Lower lobe of right lung (tissue), 2 donors: ENCODE measurements around the gene CERCAM. TPM values are rescaled to one million over a fixed set of nuclear protein-coding genes. Genes with fewer than 3 reads are reported as not detected.

Experiments used
- ATAC-seq, 2 donors: fragments of 200-7000 bp; cut with Tn5 transposase; one replicate each; pipeline ENCODE4 v1.9.1; 2020 to 2022; ENCODE audit warnings: mild to moderate bottlenecking in 2 of 2, moderate library complexity in 2 of 2
- DNase-seq: peaks from one replicate; pipeline ENCODE4 v3.0.0-alpha.2; 2020
- H3K27ac ChIP-seq: fragments of 200-600 bp; one replicate; pipeline ENCODE4 v1.8.0; 2022
- H3K27me3 ChIP-seq: fragments of 200-600 bp; one replicate; pipeline ENCODE4 v1.8.0; 2022; ENCODE audit warnings: low read depth
- H3K36me3 ChIP-seq: fragments of 200-600 bp; one replicate; pipeline ENCODE4 v1.8.0; 2022; ENCODE audit warnings: mild to moderate bottlenecking
- H3K4me1 ChIP-seq: fragments of 200-600 bp; one replicate; pipeline ENCODE4 v1.8.0; 2022
- H3K4me3 ChIP-seq: fragments of 200-600 bp; one replicate; pipeline ENCODE4 v1.8.0; 2022; ENCODE audit warnings: mild to moderate bottlenecking
- H3K9me3 ChIP-seq: fragments of 200-600 bp; one replicate; pipeline ENCODE4 v1.8.0; 2022
- intact Hi-C: fragments of 100-400 bp; cut with DNase I; formaldehyde crosslinking; loops from one replicate; pipeline ENCODE4 v1.11.0; 2022
- total RNA-seq: library from RNA; stranded (reverse); fragmentation: NEBNext Ultra II Directional; extraction: Animal tissue kit (Norgen Biotek cat#: 25700); gene quantifications from one replicate; pipeline ENCODE4 v1.2.1, GENCODE V29; 2021
- TF ChIP-seq, protein P1 (sequence below): fragments of 200-600 bp; IDR thresholded peaks from one replicate; pipeline ENCODE4 v1.8.0; 2022; ENCODE audit warnings: antibody characterized with exemption, mild to moderate bottlenecking
- donor health status: DM: no; HTN: yes; CAD: no; lungs with severe emphysema.

Gene CERCAM
- total RNA-seq, 1 donor from 2014 or later: 11.2 TPM

DNA sequence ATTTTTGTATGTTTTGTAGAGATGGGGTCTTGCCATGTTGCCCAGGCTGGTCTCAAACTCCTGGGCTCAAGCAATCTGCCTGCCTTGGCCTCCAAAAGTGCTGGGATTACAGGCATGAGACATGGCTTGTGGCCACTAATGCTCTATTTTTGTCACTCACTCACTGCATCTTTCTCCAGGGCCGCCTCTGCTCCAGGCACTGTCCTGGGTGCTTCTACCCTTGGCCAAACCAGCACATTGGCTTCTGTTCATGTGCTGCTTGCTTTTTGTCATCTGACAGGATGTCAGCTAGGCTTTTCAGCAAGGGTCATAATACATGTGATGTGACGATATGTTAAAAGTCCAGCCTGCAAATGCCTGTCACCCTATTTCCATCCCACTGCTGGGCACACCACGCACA is 38.4 kb downstream of the CERCAM start:
- Histone ChIP-seq H3K36me3 (peaks cover 51% of the 10 kb centered on the region), H3K4me3 (no peak overlapping the region), H3K27ac (no peak overlapping the region), H3K27me3 (no peaks in the 10 kb centered on the region), H3K9me3 (no peaks in the 10 kb centered on the region), H3K4me1 (peaks cover 8% of the 10 kb centered on the region)
- DNase-seq: no peak
- intact Hi-C loops: no loop called here
- TF ChIP-seq, protein P1, sequence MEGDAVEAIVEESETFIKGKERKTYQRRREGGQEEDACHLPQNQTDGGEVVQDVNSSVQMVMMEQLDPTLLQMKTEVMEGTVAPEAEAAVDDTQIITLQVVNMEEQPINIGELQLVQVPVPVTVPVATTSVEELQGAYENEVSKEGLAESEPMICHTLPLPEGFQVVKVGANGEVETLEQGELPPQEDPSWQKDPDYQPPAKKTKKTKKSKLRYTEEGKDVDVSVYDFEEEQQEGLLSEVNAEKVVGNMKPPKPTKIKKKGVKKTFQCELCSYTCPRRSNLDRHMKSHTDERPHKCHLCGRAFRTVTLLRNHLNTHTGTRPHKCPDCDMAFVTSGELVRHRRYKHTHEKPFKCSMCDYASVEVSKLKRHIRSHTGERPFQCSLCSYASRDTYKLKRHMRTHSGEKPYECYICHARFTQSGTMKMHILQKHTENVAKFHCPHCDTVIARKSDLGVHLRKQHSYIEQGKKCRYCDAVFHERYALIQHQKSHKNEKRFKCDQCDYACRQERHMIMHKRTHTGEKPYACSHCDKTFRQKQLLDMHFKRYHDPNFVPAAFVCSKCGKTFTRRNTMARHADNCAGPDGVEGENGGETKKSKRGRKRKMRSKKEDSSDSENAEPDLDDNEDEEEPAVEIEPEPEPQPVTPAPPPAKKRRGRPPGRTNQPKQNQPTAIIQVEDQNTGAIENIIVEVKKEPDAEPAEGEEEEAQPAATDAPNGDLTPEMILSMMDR: no peak
- no peak for ATAC-seq

DNA sequence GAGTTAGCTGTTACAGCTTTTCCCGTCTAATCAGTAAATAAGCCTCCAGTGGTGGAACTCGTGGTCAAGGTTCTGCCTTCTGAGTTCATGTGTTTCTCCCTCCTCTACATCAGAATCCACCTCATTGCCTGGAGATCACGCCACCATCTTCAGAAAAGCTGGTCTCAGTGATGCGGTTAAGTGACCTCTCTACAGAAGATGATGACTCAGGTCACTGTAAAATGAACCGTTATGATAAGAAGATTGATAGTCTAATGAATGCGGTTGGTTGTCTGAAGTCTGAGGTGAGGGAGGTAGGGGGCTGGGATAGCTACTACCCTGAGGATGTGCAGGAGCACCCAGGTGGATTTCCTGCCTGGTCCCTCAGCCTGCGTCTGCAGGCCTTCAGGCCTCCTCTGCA is 48.4 kb downstream of the CERCAM start:
- Histone ChIP-seq H3K27ac (no peak overlapping the region), H3K4me3 (no peak overlapping the region), H3K9me3 (no peaks in the 10 kb centered on the region), H3K36me3 (peaks cover 74% of the 10 kb centered on the region), H3K4me1 (no peaks in the 10 kb centered on the region), H3K27me3 (no peaks in the 10 kb centered on the region)
- DNase-seq: no peak
- ATAC-seq: no peak
- intact Hi-C loops: no loop called here
- TF ChIP-seq, protein P1: no peak

DNA sequence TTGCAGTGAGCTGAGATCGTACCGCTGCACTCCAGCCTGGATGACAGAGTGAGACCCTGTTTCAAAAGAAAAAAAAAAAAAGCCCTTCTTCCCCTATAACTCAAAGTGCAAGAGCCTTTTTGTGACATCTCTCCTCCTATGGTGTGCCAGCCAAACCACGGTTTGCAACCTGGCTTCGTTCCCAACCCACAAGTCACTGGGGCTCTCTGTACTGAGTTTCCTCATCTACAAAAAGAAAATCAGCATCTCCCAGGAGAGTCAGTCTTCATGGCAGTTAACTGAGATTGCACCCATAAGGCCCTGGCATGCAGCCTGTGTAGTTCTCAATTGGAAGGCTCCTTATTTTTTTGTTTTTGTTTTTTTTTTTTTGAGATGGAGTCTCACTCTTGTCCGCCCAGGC is 49.9 kb downstream of the CERCAM start:
- Histone ChIP-seq H3K36me3 (peaks cover 78% of the 10 kb centered on the region), H3K27ac (no peak overlapping the region), H3K9me3 (no peaks in the 10 kb centered on the region), H3K4me1 (no peaks in the 10 kb centered on the region), H3K27me3 (no peaks in the 10 kb centered on the region), H3K4me3 (no peak overlapping the region)
- ATAC-seq (peak in 1 of 2 donors; percentile 34), DNase-seq (no peak)
- intact Hi-C loops: no loop called here
- TF ChIP-seq, protein P1: no peak

DNA sequence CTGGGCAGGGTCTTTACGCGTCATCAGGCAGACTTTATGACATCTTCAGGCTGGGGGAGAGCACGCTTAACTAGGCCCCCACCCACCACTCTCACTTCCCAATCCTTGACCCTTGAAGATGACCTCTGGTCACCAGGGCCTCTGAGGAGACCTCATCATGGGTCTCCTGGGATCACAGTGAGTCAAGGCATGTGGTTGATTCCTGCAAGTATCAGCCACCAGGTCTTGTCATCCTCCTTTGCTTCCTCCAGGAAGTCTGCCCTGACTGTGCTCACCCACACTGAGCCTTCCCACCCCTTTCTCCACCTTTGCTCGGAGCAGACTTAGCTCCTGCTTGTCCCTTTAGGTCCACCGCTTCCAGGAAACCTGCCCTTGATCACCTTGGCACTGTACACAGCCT is 52.4 kb downstream of the CERCAM start:
- ATAC-seq (no peak), DNase-seq (no peak)
- no peaks in the 10 kb centered on the region for H3K4me1 ChIP-seq
- no peaks in the 10 kb centered on the region for H3K27me3 ChIP-seq
- H3K27ac ChIP-seq: no peak overlapping the region
- intact Hi-C loops: no loop called here
- H3K36me3 ChIP-seq: peaks cover 75% of the 10 kb centered on the region
- no peak overlapping the region for H3K4me3 ChIP-seq
- TF ChIP-seq, protein P1: no peak
- no peaks in the 10 kb centered on the region for H3K9me3 ChIP-seq

DNA sequence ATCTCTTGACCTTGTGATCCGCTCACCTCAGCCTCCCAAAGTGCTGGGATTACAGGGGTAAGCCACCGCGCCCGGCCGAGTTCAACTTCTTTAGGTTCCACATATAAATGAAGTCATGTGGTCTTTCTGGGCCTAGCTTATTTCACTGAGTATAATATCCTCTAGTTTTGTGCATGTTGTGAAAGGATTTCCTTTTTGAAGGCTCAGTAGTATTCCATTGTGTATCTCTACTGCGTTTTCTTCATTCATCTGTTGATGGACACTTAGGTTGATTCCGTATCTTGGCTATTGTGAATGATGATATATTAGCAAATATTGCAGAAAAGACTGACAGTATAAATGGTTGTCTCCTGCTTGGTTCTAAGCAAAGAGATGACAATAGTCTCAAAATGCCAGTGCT is 55.2 kb downstream of the CERCAM start:
- no peaks in the 10 kb centered on the region for H3K4me1 ChIP-seq
- DNase-seq (no peak), ATAC-seq (no peak)
- no peaks in the 10 kb centered on the region for H3K27me3 ChIP-seq
- H3K27ac ChIP-seq: no peak overlapping the region
- no peak overlapping the region for H3K4me3 ChIP-seq
- peaks cover 83% of the 10 kb centered on the region for H3K36me3 ChIP-seq
- TF ChIP-seq, protein P1: no peak
- intact Hi-C loops: no loop called here
- no peaks in the 10 kb centered on the region for H3K9me3 ChIP-seq

DNA sequence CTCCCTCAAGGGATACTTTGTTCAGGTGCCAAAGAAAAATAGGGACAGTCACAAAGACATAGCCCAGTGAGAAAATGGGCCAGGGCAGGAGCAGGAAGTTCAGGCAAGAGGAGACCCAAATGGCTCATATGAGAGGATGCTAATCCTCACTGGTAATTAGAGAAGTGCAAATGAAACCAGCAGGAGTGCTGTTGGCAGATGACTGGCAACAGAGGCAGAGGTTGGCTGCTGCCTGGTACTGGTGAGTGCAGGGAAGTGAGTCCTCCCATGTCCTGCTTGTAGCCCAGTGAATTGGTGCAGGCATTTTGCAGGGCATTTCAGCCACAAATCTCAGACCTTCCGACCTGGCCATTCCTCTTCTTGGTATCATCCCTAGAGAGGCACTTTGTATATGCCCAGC is 58.6 kb downstream of the CERCAM start:
- TF ChIP-seq, protein P1: no peak
- no peak overlapping the region for H3K27ac ChIP-seq
- no peak for ATAC-seq
- H3K36me3 ChIP-seq: peaks cover 90% of the 10 kb centered on the region
- no peak for DNase-seq
- H3K4me3 ChIP-seq: no peak overlapping the region
- H3K27me3 ChIP-seq: no peaks in the 10 kb centered on the region
- intact Hi-C loops: no loop called here
- no peaks in the 10 kb centered on the region for H3K4me1 ChIP-seq
- H3K9me3 ChIP-seq: no peaks in the 10 kb centered on the region
